Measurements from ENCODE around the gene GCAT. TPM values are rescaled to one million over a fixed set of nuclear protein-coding genes. Genes with fewer than 3 reads are reported as not detected.

Gene GCAT
- polyA plus RNA-seq, 1 of the 3 experiments (the other 2 are of a cell fraction) = 24.2 TPM

DNA sequence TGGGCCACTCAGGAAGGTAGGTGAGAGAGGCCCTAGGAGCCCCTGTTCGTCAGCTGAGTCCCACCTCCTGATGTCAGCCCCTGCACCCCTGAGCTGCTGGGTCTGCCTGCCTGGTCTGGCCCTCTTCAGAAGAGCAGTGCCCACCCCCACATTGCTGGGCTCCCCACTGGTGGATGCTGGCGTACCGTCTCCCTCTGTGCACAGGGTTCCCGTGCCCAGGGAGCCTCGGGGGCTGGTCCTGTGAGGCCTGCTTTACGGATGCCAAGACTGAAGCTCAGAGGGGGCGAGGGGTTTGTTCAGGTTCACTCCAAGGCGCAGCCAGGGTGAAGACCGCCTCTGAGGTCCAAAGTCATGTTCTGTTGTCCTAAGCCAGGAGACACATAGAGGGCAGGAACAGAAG lies 44.7 kb upstream of the GCAT start:
- POLR2A ChIA-PET = interaction anchor here (1.3 kb wide), 1 partner anchor 11 kb away, joined by 4 read pairs; no protein-coding TSS in a partner anchor
- Histone ChIP-seq H3K79me2 (ENCODE audit: insufficient read depth) (no peaks in the 10 kb centered on the region), H3K36me3 (replicated peaks in 1 of 2; ENCODE audit: control insufficient read depth in 1 of 2, insufficient read depth in 2 of 2, low read length in 1 of 2) (peaks cover 8 to 42% of the 10 kb centered on the region in 2 experiments)

DNA sequence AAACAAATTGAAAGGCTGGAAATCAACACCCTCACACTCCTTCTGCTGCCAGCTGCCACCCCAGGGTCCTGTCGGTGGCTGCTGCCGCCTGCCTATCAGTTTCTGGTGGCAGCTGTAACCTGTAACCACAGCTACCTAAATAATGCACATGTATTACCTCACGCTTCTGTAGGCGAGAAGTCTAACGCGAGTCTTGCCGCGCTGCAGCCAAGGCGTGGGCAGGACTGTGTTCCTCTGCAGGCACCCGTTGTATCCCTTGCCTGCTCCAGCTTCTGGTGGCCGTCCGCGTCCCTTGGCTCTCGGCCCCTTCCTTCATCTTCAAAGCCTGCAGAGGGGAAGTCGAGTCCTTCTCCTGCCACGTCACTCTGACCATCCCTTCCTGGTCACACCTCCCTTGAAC lies 44.1 kb upstream of the GCAT start:
- Histone ChIP-seq H3K36me3 (replicated peaks in 1 of 2; ENCODE audit: control insufficient read depth in 1 of 2, insufficient read depth in 2 of 2, low read length in 1 of 2) (peaks cover 8 to 38% of the 10 kb centered on the region in 2 experiments), H3K27me3 (ENCODE audit: insufficient read depth) (no peaks in the 10 kb centered on the region), H3K9me2 (no peaks in the 10 kb centered on the region), H3K9ac (no peak overlapping the region), H3F3A (replicated peaks; ENCODE audit: insufficient read depth) (peaks cover 7% of the 10 kb centered on the region), H3K9me3 (no peaks in the 10 kb centered on the region), H4K20me1 (ENCODE audit: insufficient read depth) (0 out of 2 replicates have a peak, but pooled peaks cover 4% of the 10 kb centered on the region), H3K4me3 (ENCODE audit: low read depth in 2 of 2, low read length in 1 of 2) (no peak overlapping the region), H3K27ac (ENCODE audit: low read depth in 2 of 2, low read length in 1 of 2) (no peak overlapping the region), H3K4me2 (no peak overlapping the region), H2AFZ (ENCODE audit: low read depth) (no peak overlapping the region), H3K4me1 (ENCODE audit: control insufficient read depth in 1 of 2, insufficient read depth in 2 of 2, low read depth in 1 of 2, low read length in 1 of 2) (no peaks in the 10 kb centered on the region), H3K79me2 (ENCODE audit: insufficient read depth) (no peaks in the 10 kb centered on the region)
- 91% methylated on average over 16 of the region's 16 CpGs for WGBS (ENCODE audit: low lambda C conversion rate)
- CTCF ChIA-PET = interaction anchor here (1.3 to 2.1 kb wide), 3 partner anchors 11 to 140 kb away, joined by 3 to 5 read pairs (median 4); no protein-coding TSS in a partner anchor
- DNase-seq = no peak
- POLR2A ChIA-PET = interaction anchor here (1.3 kb wide), 1 partner anchor 11 kb away, joined by 4 read pairs; no protein-coding TSS in a partner anchor
- TF ChIP-seq EZH2phosphoT487 (IDR thresholded peaks at IDR 0.05; ENCODE audit: borderline replicate concordance, low read depth) (no peak), FOSL2 (IDR thresholded peaks at IDR 0.05; ENCODE audit: borderline replicate concordance, low read depth) (no peak), SIN3A (IDR thresholded peaks at IDR 0.05; ENCODE audit: borderline replicate concordance, low read depth, low read length) (no peak), NRF1 (IDR thresholded peaks at IDR 0.05; ENCODE audit: low read depth, low read length) (no peak), RAD21 (IDR thresholded peaks at IDR 0.05; ENCODE audit: low read length) (no peak), FOXM1 (IDR thresholded peaks at IDR 0.05; ENCODE audit: low read depth) (no peak), POLR2AphosphoS5 (IDR thresholded peaks at IDR 0.05; ENCODE audit: low read depth, low read length) (no peak), CHD2 (IDR thresholded peaks at IDR 0.05; ENCODE audit: low read length, partially characterized antibody) (no peak), TAF1 (IDR thresholded peaks at IDR 0.05; ENCODE audit: borderline replicate concordance, low read depth, low read length) (no peak), FOXJ3 (CRISPR knock-in tag; IDR thresholded peaks at IDR 0.05) (no peak), YY1 (IDR thresholded peaks at IDR 0.05; ENCODE audit: low read depth) (no peak), TCF12 (IDR thresholded peaks at IDR 0.05) (no peak), RFX5 (IDR thresholded peaks at IDR 0.05; ENCODE audit: low read length) (no peak)
- TF ChIP-seq, protein P1, sequence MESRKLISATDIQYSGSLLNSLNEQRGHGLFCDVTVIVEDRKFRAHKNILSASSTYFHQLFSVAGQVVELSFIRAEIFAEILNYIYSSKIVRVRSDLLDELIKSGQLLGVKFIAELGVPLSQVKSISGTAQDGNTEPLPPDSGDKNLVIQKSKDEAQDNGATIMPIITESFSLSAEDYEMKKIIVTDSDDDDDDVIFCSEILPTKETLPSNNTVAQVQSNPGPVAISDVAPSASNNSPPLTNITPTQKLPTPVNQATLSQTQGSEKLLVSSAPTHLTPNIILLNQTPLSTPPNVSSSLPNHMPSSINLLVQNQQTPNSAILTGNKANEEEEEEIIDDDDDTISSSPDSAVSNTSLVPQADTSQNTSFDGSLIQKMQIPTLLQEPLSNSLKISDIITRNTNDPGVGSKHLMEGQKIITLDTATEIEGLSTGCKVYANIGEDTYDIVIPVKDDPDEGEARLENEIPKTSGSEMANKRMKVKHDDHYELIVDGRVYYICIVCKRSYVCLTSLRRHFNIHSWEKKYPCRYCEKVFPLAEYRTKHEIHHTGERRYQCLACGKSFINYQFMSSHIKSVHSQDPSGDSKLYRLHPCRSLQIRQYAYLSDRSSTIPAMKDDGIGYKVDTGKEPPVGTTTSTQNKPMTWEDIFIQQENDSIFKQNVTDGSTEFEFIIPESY (IDR thresholded peaks at IDR 0.05; ENCODE audit: borderline replicate concordance, low read depth) = no peak

More for the DNA sequence above, 44.7 kb upstream of the GCAT start:
- Histone ChIP-seq H3K4me2 (no peak overlapping the region), H2AFZ (ENCODE audit: low read depth) (no peak overlapping the region), H3K4me1 (ENCODE audit: control insufficient read depth in 1 of 2, insufficient read depth in 2 of 2, low read depth in 1 of 2, low read length in 1 of 2) (no peaks in the 10 kb centered on the region), H3F3A (replicated peaks; ENCODE audit: insufficient read depth) (peaks cover 7% of the 10 kb centered on the region), H3K9ac (no peak overlapping the region), H3K9me3 (no peaks in the 10 kb centered on the region), H3K27ac (ENCODE audit: low read depth in 2 of 2, low read length in 1 of 2) (no peak overlapping the region; a peak in 1 of 4 replicates), H3K9me2 (no peaks in the 10 kb centered on the region), H3K27me3 (ENCODE audit: insufficient read depth) (no peaks in the 10 kb centered on the region), H4K20me1 (ENCODE audit: insufficient read depth) (0 out of 2 replicates have a peak, but pooled peaks cover 4% of the 10 kb centered on the region), H3K4me3 (ENCODE audit: low read depth in 2 of 2, low read length in 1 of 2) (no peak overlapping the region)
- DNase-seq = no peak
- CTCF ChIA-PET = interaction anchor here (1.3 to 2.1 kb wide), 3 partner anchors 11 to 139 kb away, joined by 3 to 5 read pairs (median 4); no protein-coding TSS in a partner anchor
- 100% methylated on average over 2 of the region's 9 CpGs for WGBS (ENCODE audit: low lambda C conversion rate)
- no peak for TF ChIP-seq NRF1 (IDR thresholded peaks at IDR 0.05; ENCODE audit: low read depth, low read length)
- TF ChIP-seq SIN3A (IDR thresholded peaks at IDR 0.05; ENCODE audit: borderline replicate concordance, low read depth, low read length) = no peak
- no peak for TF ChIP-seq POLR2AphosphoS5 (IDR thresholded peaks at IDR 0.05; ENCODE audit: low read depth, low read length)
- TF ChIP-seq FOXJ3 (CRISPR knock-in tag; IDR thresholded peaks at IDR 0.05) = no peak
- no peak for TF ChIP-seq USF1 (IDR thresholded peaks at IDR 0.05; ENCODE audit: borderline replicate concordance, low read depth)
- TF ChIP-seq MEF2A (IDR thresholded peaks at IDR 0.05; ENCODE audit: borderline replicate concordance, low read depth) = no peak
- no peak for TF ChIP-seq PBX3 (IDR thresholded peaks at IDR 0.05)
- TF ChIP-seq, protein P2, sequence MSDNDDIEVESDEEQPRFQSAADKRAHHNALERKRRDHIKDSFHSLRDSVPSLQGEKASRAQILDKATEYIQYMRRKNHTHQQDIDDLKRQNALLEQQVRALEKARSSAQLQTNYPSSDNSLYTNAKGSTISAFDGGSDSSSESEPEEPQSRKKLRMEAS (IDR thresholded peaks at IDR 0.05; ENCODE audit: low read depth) = no peak
- no peak for TF ChIP-seq ELF1 (IDR thresholded peaks at IDR 0.05)
- TF ChIP-seq NFIC (IDR thresholded peaks at IDR 0.05; ENCODE audit: borderline replicate concordance) = no peak
- no peak for TF ChIP-seq EZH2phosphoT487 (IDR thresholded peaks at IDR 0.05; ENCODE audit: borderline replicate concordance, low read depth)
- no peak for TF ChIP-seq TEAD4 (IDR thresholded peaks at IDR 0.05; ENCODE audit: borderline replicate concordance, insufficient read depth)
- TF ChIP-seq GABPA (IDR thresholded peaks at IDR 0.05; ENCODE audit: low read depth) = no peak
- TF ChIP-seq RXRA (IDR thresholded peaks at IDR 0.05; ENCODE audit: borderline replicate concordance, low read depth) = no peak
- TF ChIP-seq SMC3 (IDR thresholded peaks at IDR 0.05; ENCODE audit: low read depth, low read length) = no peak
